ENCODE measurements around the gene RCOR1.

DNA sequence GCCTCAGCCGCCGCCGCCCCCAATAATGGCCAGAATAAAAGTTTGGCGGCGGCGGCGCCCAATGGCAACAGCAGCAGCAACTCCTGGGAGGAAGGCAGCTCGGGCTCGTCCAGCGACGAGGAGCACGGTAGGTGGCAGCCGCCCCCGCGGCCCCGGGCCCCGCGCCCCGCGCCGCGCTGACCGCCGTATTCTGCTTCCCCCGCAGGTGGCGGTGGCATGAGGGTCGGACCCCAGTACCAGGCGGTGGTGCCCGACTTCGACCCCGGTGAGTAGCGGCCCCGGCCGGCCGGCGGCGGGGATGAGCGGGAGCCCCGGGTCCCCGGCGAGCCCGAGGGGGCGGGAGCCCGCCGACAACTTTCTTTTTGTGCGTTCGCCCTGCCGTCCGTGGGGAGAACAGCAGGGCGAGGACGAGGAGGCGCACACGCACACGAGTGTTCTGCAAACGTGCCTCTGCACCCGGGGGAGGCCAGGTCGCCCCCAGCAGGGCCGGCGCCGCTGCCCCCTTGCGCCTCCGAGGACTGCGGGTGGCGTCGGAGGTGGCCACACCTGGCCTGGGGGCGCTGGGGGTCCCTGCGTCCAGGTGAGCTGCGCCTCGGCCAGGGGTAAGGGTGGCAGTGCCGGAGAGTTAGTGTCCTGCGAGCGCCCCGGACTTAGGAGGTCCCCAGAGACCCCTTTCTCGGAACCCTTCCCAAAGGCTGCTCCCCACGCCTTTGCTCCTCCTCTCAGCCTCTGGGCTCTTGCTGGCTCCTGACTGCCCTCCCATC lies 794 bp downstream of the RCOR1 start:
- TF ChIP-seq, protein P1, sequence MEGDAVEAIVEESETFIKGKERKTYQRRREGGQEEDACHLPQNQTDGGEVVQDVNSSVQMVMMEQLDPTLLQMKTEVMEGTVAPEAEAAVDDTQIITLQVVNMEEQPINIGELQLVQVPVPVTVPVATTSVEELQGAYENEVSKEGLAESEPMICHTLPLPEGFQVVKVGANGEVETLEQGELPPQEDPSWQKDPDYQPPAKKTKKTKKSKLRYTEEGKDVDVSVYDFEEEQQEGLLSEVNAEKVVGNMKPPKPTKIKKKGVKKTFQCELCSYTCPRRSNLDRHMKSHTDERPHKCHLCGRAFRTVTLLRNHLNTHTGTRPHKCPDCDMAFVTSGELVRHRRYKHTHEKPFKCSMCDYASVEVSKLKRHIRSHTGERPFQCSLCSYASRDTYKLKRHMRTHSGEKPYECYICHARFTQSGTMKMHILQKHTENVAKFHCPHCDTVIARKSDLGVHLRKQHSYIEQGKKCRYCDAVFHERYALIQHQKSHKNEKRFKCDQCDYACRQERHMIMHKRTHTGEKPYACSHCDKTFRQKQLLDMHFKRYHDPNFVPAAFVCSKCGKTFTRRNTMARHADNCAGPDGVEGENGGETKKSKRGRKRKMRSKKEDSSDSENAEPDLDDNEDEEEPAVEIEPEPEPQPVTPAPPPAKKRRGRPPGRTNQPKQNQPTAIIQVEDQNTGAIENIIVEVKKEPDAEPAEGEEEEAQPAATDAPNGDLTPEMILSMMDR (IDR thresholded peaks at IDR 0.05) = peak in 1 of 3 donors; percentile 46
- TF ChIP-seq POLR2A (IDR thresholded peaks at IDR 0.05) = no peak
- TF ChIP-seq EP300 (IDR thresholded peaks at IDR 0.05) = no peak

Data from ovary (tissue), 3 donors.